CD8-positive, alpha-beta memory T cell (primary cell): ENCODE measurements around the gene ACTR8. TPM values are rescaled to one million over a fixed set of nuclear protein-coding genes. Genes with fewer than 3 reads are reported as not detected.

Experiments used
- CTCF ChIA-PET: fragments of 350-600 bp; sonication (Branson Sonifier 250); formaldehyde crosslinking; loops from one replicate; lab custom pipeline; 2021; ENCODE audit warnings: antibody characterized with exemption; lab: Charles Lee
- POLR2A ChIA-PET: fragments of 350-600 bp; sonication (Branson Sonifier 250); formaldehyde crosslinking; loops from one replicate; lab custom pipeline; 2021; ENCODE audit warnings: antibody characterized with exemption; lab: Charles Lee
- DNase-seq, 5 donors: peaks; one replicate each; pipeline versions ENCODE4 v3.0.0 to v3.0.0-alpha.2; 2020 to 2022; ENCODE audit warnings: mixed read lengths in 1 of 5
- H3K27ac ChIP-seq: one replicate; pipeline ENCODE4 v1.7.0; 2013; ENCODE audit warnings: low read depth, mild to moderate bottlenecking, low read length, moderate library complexity
- H3K27me3 ChIP-seq: 2 replicates; pipeline ENCODE4 v1.7.0; 2013; ENCODE audit warnings: low read length, mild to moderate bottlenecking; ENCODE audit not compliant: insufficient read depth, poor library complexity, severe bottlenecking
- H3K36me3 ChIP-seq: 2 replicates; pipeline ENCODE4 v1.7.0; 2013; ENCODE audit warnings: mild to moderate bottlenecking, low read length, moderate library complexity; ENCODE audit not compliant: insufficient read depth
- H3K4me1 ChIP-seq: 2 replicates; pipeline ENCODE4 v1.7.0; 2013; ENCODE audit warnings: mild to moderate bottlenecking, low read length, moderate library complexity; ENCODE audit not compliant: insufficient read depth
- H3K4me3 ChIP-seq: 2 replicates; pipeline ENCODE4 v1.7.0; 2013; ENCODE audit warnings: mild to moderate bottlenecking, low read length
- H3K9me3 ChIP-seq: 2 replicates; pipeline ENCODE4 v1.7.0; 2013; ENCODE audit warnings: mild to moderate bottlenecking, low read length
- H3K27ac Mint-ChIP-seq, 8 donors: one replicate each; pipeline ENCODE4 v1.8.0; 2020 to 2021; ENCODE audit warnings: mixed read lengths in 8 of 8, mild to moderate bottlenecking in 6 of 8, inconsistent platforms in 3 of 8, moderate library complexity in 3 of 8
- H3K27me3 Mint-ChIP-seq, 2 donors: one replicate each; pipeline ENCODE4 v1.8.0; 2020 to 2021; ENCODE audit warnings: mixed read lengths in 2 of 2, mild to moderate bottlenecking in 1 of 2, moderate library complexity in 1 of 2
- H3K36me3 Mint-ChIP-seq, 3 donors: one replicate each; pipeline ENCODE4 v1.8.0; 2020 to 2021; ENCODE audit warnings: mixed read lengths in 3 of 3, inconsistent platforms in 1 of 3, mild to moderate bottlenecking in 1 of 3
- H3K4me1 Mint-ChIP-seq, 3 donors: one replicate each; pipeline ENCODE4 v1.8.0; 2020 to 2021; ENCODE audit warnings: mixed read lengths in 3 of 3, inconsistent platforms in 1 of 3, mild to moderate bottlenecking in 1 of 3
- H3K4me3 Mint-ChIP-seq, 7 donors: one replicate each; pipeline ENCODE4 v1.8.0; 2020 to 2021; ENCODE audit warnings: mixed read lengths in 7 of 7, mild to moderate bottlenecking in 6 of 7, moderate library complexity in 4 of 7, inconsistent platforms in 2 of 7
- H3K9me3 Mint-ChIP-seq, 5 donors: one replicate each; pipeline ENCODE4 v1.8.0; 2020 to 2022; ENCODE audit warnings: mixed read lengths in 5 of 5, mild to moderate bottlenecking in 3 of 5, moderate library complexity in 2 of 5, inconsistent platforms in 1 of 5
- polyA plus RNA-seq: library from polyadenylated mRNA; unstranded; fragments of 300-500 nt; fragmentation: Illumina TruSeq; gene quantifications from one replicate; pipeline ENCODE4 v1.2.3, GENCODE V29; 2021
- total RNA-seq, 2 experiments: library from RNA; stranded (reverse); gene quantifications; one replicate each; pipeline ENCODE4 v1.2.3, GENCODE V29; 2021

The ACTR8 gene
- total and polyA plus RNA-seq, 3 experiments from 2014 or later, result 21.4 to 36.5 (median 34.7) TPM

DNA sequence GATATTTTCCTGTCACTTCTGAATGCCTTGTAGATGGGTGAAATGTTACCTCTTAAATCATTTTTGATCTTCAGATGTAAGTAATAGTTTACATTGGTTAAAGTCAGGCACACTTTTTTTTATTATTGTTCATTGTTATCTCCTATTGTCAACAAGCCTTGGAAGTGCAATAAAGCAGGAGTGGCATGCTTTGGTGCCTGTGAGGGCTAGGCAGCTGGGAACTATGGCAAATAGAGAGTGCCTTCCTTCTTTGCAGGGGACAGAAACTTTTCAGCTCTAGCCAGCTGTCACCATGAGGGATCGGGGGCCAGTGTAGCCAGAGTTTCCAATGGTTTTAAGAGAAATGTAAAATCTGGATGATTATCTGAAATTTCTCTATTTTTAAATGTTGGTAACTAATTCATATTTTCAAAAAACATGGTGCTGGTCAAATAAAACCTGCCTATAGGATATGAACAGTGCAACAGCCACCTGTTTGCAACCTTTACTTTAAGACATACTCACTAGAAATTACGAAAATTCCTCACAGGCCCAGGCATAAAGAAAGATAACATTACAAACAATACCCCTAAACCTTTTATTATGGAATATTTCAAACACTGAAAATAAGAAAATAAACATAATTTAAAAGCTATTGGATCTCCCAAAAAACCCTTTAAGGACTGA, 18.8 kb upstream of the ACTR8 start:
- CTCF ChIA-PET, result no interaction called here
- no peak overlapping the region for H3K27ac Mint-ChIP-seq
- POLR2A ChIA-PET, result no interaction called here

DNA sequence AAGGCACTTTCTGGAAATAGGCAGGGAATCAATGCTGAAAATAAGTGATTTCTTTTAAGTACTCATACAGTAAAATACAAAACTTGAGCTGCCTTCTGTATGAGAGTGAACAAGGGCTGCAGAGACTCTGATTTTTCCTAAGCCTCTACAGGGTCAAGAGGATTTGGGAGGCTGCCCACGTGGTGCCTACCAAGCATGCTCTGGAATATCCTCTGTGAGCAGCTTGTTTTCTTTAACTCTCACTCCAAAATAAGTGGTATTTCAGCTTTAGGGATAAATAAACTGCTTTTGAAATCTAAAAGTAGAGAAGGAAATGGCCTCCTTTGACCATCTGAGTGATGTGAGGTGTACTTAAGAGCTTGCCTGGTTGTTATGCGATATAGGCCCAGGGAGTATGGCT, 17.8 kb upstream of the ACTR8 start:
- H3K4me3 Mint-ChIP-seq, result no peak overlapping the region
- POLR2A ChIA-PET, result no interaction called here

More for the DNA sequence above, 18.8 kb upstream of the ACTR8 start:
- H3K27me3 ChIP-seq, result peaks cover 10% of the 10 kb centered on the region
- no peaks in the 10 kb centered on the region for H3K4me1 Mint-ChIP-seq
- no peak for DNase-seq
- H3K36me3 Mint-ChIP-seq, result peaks cover 0 to 8% (median 0%) of the 10 kb centered on the region in 3 donors
- no peaks in the 10 kb centered on the region for H3K4me1 ChIP-seq
- H3K4me3 ChIP-seq, result no peak overlapping the region
- H3K27ac ChIP-seq, result no peak overlapping the region
- no peaks in the 10 kb centered on the region for H3K9me3 ChIP-seq
- no peaks in the 10 kb centered on the region for H3K36me3 ChIP-seq
- H3K27me3 Mint-ChIP-seq, result peaks cover 12 to 59% of the 10 kb centered on the region in 2 donors
- no peak overlapping the region for H3K4me3 Mint-ChIP-seq
- peaks cover 0 to 4% (median 0%) of the 10 kb centered on the region in 5 donors for H3K9me3 Mint-ChIP-seq

DNA sequence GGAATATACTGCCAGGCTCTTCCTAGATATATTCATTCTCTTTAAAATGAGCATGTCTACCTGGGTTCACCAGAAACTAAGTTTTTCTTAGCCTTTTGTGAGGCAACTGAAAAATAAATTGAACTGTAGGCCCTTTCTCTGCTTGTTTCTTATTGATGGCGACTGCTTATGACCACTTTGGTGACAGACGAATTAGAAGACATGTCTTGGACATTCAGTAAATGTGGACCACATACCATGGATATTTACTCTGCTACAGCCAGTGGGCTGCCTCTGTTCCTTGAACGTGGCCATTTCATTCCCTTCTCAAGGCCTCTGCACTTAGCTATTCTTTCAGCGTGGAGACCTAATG, 10.3 kb upstream of the ACTR8 start:
- no peak for DNase-seq
- no peaks in the 10 kb centered on the region for H3K9me3 ChIP-seq
- ChIA-PET CTCF (interaction anchor here (0.9 kb wide), 1 partner anchor 11 kb away, joined by 4 read pairs; no protein-coding TSS in a partner anchor), POLR2A (interaction anchor here (1.0 to 2.4 kb wide), 2 partner anchors 9 to 11 kb away, joined by 3 to 20 read pairs; partner anchors contain the start of gene ACTR8)
- H3K36me3 Mint-ChIP-seq, result peaks cover 0 to 25% (median 5%) of the 10 kb centered on the region in 3 donors
- peak overlapping the region; percentile 90 to 98 (median 94) for H3K4me3 Mint-ChIP-seq
- peaks cover 6 to 12% of the 10 kb centered on the region in 2 donors for H3K27me3 Mint-ChIP-seq
- H3K4me1 Mint-ChIP-seq, result peaks cover 47 to 55% (median 49%) of the 10 kb centered on the region in 3 donors
- no peaks in the 10 kb centered on the region for H3K9me3 Mint-ChIP-seq
- H3K27ac ChIP-seq, result peak overlapping the region; percentile 97
- H3K4me3 ChIP-seq, result peak overlapping the region; percentile 89
- peak overlapping the region; percentile 96 to 100 (median 100) for H3K27ac Mint-ChIP-seq
- H3K36me3 ChIP-seq, result no peaks in the 10 kb centered on the region
- H3K4me1 ChIP-seq, result peaks cover 34% of the 10 kb centered on the region
- no peaks in the 10 kb centered on the region for H3K27me3 ChIP-seq

More for the DNA sequence above, 17.8 kb upstream of the ACTR8 start:
- H3K4me1 Mint-ChIP-seq, result no peaks in the 10 kb centered on the region
- no peak overlapping the region for H3K27ac Mint-ChIP-seq
- Histone ChIP-seq H3K9me3 (no peaks in the 10 kb centered on the region), H3K27me3 (peaks cover 4% of the 10 kb centered on the region), H3K27ac (no peak overlapping the region), H3K36me3 (no peaks in the 10 kb centered on the region), H3K4me1 (no peaks in the 10 kb centered on the region), H3K4me3 (no peak overlapping the region)
- H3K36me3 Mint-ChIP-seq, result peaks cover 0 to 2% (median 0%) of the 10 kb centered on the region in 3 donors
- DNase-seq, result no peak
- no peaks in the 10 kb centered on the region for H3K9me3 Mint-ChIP-seq
- peaks cover 12 to 53% of the 10 kb centered on the region in 2 donors for H3K27me3 Mint-ChIP-seq
- CTCF ChIA-PET, result no interaction called here

DNA sequence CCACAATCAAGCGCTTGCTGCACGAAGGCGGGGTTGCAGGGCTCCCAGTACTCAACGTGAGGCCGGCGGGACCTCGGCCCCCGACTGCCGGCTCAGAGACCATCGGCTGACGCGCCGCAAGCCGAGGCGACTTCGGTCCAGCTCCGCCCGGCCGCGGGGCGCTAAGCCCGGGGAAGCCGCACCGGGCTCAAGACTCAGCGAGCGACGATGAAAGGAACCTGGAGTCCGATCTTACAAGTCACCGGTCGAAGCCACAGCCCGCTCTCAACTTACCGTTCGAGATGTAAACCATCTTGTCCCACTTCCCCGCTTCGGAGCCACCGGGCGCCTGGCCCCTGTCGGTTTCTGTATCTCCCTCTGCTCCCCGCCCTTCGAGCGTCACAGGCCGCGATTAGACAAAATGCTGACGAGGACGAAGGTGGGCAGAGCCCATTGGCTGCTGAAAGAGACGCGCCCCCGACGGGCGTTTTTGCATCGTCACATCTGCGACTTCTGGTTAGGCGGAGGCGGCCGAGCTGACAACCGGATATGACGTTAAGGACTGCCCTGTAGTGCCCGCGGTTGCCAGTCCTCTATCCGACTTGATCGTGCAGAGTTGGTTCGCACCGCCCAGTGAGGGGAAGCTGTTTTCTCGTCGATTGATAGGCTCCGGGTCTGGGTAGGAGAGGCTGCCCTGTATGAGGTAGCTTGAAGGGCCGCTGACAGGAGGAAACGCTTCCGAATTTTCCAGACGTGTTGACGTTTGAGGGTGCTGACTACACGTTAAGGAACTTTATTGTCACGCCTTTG, 9.7 kb upstream of the ACTR8 start, which contains the start of gene SELENOK:
TSS of gene SELENOK (minus strand) at position 363 of the 789 bp plus-strand sequence.
- ChIA-PET POLR2A (interaction anchor here (1.0 to 2.4 kb wide), 3 partner anchors 8 to 544 kb away, joined by 3 to 20 read pairs (median 3); partner anchors contain the start of gene ACTR8), CTCF (interaction anchor here (0.9 to 1.1 kb wide), 2 partner anchors 10 to 15 kb away, joined by 3 to 4 read pairs; no protein-coding TSS in a partner anchor)
- peaks cover 0 to 30% (median 5%) of the 10 kb centered on the region in 3 donors for H3K36me3 Mint-ChIP-seq
- Histone ChIP-seq H3K27me3 (no peaks in the 10 kb centered on the region), H3K36me3 (no peaks in the 10 kb centered on the region), H3K27ac (peak within 1 kb of the TSS; percentile 97), H3K4me3 (peak within 1 kb of the TSS; percentile 89), H3K9me3 (no peaks in the 10 kb centered on the region), H3K4me1 (peaks cover 40% of the 10 kb centered on the region)
- no peaks in the 10 kb centered on the region for H3K9me3 Mint-ChIP-seq
- peak within 1 kb of the TSS; percentile 90 to 98 (median 94) for H3K4me3 Mint-ChIP-seq
- peak; percentile 94 to 99 (median 97) for DNase-seq
- H3K27ac Mint-ChIP-seq, result peak within 1 kb of the TSS; percentile 96 to 100 (median 100)
- peaks cover 3 to 6% of the 10 kb centered on the region in 2 donors for H3K27me3 Mint-ChIP-seq
- H3K4me1 Mint-ChIP-seq, result peaks cover 53 to 60% (median 54%) of the 10 kb centered on the region in 3 donors

DNA sequence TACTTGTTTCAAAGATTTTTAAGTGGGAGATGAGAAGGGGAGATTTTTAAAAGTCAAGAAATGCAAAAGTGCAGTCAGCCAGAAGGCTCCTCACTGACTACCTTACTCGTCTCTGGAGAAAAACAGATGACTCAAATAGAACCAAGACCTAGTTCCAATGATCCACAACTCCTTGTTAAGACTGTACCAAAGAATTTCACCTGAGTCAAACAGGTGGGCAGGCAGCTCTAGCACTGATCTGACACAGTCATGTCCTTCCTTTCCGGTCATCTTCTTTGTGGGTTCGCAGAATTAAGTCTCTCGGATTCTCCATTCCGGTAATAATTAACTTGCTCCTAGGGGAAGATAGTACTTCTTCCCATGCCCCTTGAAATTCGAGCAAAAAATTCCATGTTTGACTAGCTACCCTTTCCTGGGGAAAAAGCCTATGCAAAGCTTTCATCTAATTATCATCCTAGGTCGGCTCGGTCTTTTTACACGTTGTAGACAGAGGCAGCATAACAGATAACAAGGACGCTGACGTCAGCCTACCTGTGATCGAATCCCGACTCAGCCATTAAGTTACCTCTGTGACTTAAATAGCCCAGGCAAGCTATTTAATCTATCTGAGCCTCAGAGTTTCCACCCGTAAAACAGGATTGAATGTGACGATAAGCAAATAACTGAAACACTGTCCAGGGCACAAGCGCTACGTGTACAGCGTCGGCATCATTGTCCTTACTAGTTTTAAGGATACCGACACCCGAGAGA, 8.9 kb upstream of the ACTR8 start:
- ChIA-PET CTCF (interaction anchor here (0.8 to 1.1 kb wide), 2 partner anchors 14 to 757 kb away, joined by 3 read pairs; no protein-coding TSS in a partner anchor), POLR2A (interaction anchor here (1.0 to 2.4 kb wide), 2 partner anchors 10 to 543 kb away, joined by 3 to 20 read pairs; partner anchors contain the start of gene ACTR8)
- H3K27ac ChIP-seq, result peak overlapping the region; percentile 97
- Mint-ChIP-seq H3K27me3 (peaks cover 0 to 3% of the 10 kb centered on the region in 2 donors), H3K4me3 (peak overlapping the region; percentile 90 to 98 (median 94)), H3K36me3 (peaks cover 0 to 37% (median 5%) of the 10 kb centered on the region in 3 donors), H3K4me1 (peaks cover 55 to 62% (median 55%) of the 10 kb centered on the region in 3 donors), H3K9me3 (no peaks in the 10 kb centered on the region), H3K27ac (peak overlapping the region; percentile 96 to 100 (median 100))
- no peaks in the 10 kb centered on the region for H3K27me3 ChIP-seq
- peak overlapping the region; percentile 89 for H3K4me3 ChIP-seq
- peaks cover 1% of the 10 kb centered on the region for H3K36me3 ChIP-seq
- H3K4me1 ChIP-seq, result peaks cover 40% of the 10 kb centered on the region
- no peaks in the 10 kb centered on the region for H3K9me3 ChIP-seq
- DNase-seq, result peak; percentile 29 to 74 (median 65)

DNA sequence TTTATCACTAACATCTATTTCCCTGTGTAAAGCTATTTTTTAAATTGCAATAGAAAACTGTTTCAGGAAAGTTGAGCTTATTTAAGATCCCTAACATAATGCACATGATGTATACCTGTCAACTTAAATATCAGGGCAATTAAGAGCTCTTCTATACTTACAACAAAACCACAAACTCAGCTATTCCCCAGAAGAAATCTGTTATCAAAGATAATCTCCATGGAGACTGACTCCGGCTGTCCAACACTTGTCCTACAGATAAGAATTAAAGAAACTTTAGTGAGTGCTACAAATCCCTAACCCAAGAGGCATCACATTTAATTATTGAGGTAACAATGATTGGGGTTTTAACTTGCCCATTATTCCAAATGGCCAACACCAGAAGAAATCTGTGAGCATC, 6.3 kb upstream of the ACTR8 start:
- peaks cover 0 to 59% (median 5%) of the 10 kb centered on the region in 3 donors for H3K36me3 Mint-ChIP-seq
- no peaks in the 10 kb centered on the region for H3K9me3 Mint-ChIP-seq
- DNase-seq, result no peak
- peak overlapping the region in 1 of 7 donors; percentile 46 for H3K4me3 Mint-ChIP-seq
- Histone ChIP-seq H3K4me3 (no peak overlapping the region), H3K36me3 (peaks cover 8% of the 10 kb centered on the region), H3K4me1 (peaks cover 40% of the 10 kb centered on the region), H3K9me3 (no peaks in the 10 kb centered on the region), H3K27ac (no peak overlapping the region), H3K27me3 (no peaks in the 10 kb centered on the region)
- peak overlapping the region in 3 of 8 donors; percentile 7 to 96 (median 36) for H3K27ac Mint-ChIP-seq
- ChIA-PET CTCF (no interaction called here), POLR2A (interaction anchor here (0.8 kb wide), 1 partner anchor 8 kb away, joined by 3 read pairs; no protein-coding TSS in a partner anchor)
- peaks cover 53 to 61% (median 56%) of the 10 kb centered on the region in 3 donors for H3K4me1 Mint-ChIP-seq
- peaks cover 0 to 3% of the 10 kb centered on the region in 2 donors for H3K27me3 Mint-ChIP-seq

DNA sequence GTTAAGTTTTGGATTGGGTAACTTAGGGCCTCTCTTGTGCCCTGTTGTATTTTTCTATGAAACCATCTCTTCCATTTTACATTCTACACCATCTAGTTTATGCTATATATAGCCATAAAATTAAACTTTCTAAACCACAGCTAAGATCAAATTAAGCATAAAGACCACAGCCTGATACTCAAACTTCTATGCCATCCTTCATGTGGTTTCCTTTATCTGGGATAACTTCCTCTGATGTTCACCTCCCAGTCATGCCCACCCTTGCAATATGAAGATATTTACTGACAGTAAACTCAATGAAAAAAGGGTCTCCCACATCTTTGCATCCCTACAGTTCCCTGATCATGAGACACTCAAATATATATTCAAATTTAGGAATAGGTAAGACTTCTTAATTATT, 5.5 kb upstream of the ACTR8 start:
- Histone ChIP-seq H3K27ac (no peak overlapping the region), H3K27me3 (no peaks in the 10 kb centered on the region), H3K4me1 (peaks cover 37% of the 10 kb centered on the region), H3K4me3 (no peak overlapping the region), H3K9me3 (no peaks in the 10 kb centered on the region), H3K36me3 (peaks cover 8% of the 10 kb centered on the region)
- Mint-ChIP-seq H3K27me3 (peaks cover 0 to 3% of the 10 kb centered on the region in 2 donors), H3K36me3 (peaks cover 0 to 62% (median 4%) of the 10 kb centered on the region in 3 donors), H3K4me3 (peak overlapping the region in 2 of 7 donors; percentile 12 to 36), H3K9me3 (no peaks in the 10 kb centered on the region), H3K27ac (peak overlapping the region in 6 of 8 donors; percentile 1 to 88 (median 35)), H3K4me1 (peaks cover 52 to 62% (median 58%) of the 10 kb centered on the region in 3 donors)
- CTCF ChIA-PET, result no interaction called here
- POLR2A ChIA-PET, result no interaction called here
- DNase-seq, result no peak
